GM23248 (cell line): ENCODE results near the gene DCDC2B. TPM values are rescaled to one million over a fixed set of nuclear protein-coding genes. Genes with fewer than 3 reads are reported as not detected.
A peak's percentile ranks its signal among the peaks of the same experiment; 100 is the strongest.

Experiments
- DNase-seq: peaks from one replicate; pipeline ENCODE4 v3.0.0-alpha.2; 2015
- H2AFZ ChIP-seq: fragments of 200-600 bp; sonication (generic); 2 replicates; pipeline ENCODE4 v1.6.1; 2016; ENCODE audit warnings: antibody characterized with exemption
- H3F3A ChIP-seq: fragments of 200-600 bp; sonication (generic); 2 replicates; pipeline ENCODE4 v1.6.1; 2016; ENCODE audit warnings: mild to moderate bottlenecking, antibody characterized with exemption, mixed run types; ENCODE audit not compliant: insufficient read depth
- H3K27ac ChIP-seq: fragments of 200-600 bp; sonication (generic); 2 replicates; pipeline ENCODE4 v1.5.1; 2016; ENCODE audit warnings: mild to moderate bottlenecking
- H3K27me3 ChIP-seq: fragments of 200-600 bp; sonication (generic); replicated peaks from 2 replicates; pipeline ENCODE4 v1.6.1; 2016; ENCODE audit warnings: mild to moderate bottlenecking; ENCODE audit not compliant: insufficient read depth
- H3K36me3 ChIP-seq: fragments of 200-600 bp; sonication (generic); 2 replicates; pipeline ENCODE4 v1.6.1; 2016; ENCODE audit warnings: low read depth, mild to moderate bottlenecking
- H3K4me1 ChIP-seq: fragments of 200-600 bp; sonication (generic); 2 replicates; pipeline ENCODE4 v1.6.1; 2016; ENCODE audit warnings: mild to moderate bottlenecking; ENCODE audit not compliant: insufficient read depth
- H3K4me2 ChIP-seq: fragments of 200-600 bp; sonication (generic); one replicate; pipeline ENCODE4 v1.6.1; 2016; ENCODE audit warnings: mild to moderate bottlenecking; ENCODE audit not compliant: unreplicated experiment
- H3K4me3 ChIP-seq: fragments of 200-600 bp; sonication (generic); 2 replicates; pipeline ENCODE4 v1.5.1; 2016; ENCODE audit warnings: mild to moderate bottlenecking
- H3K79me2 ChIP-seq: fragments of 200-600 bp; sonication (generic); 2 replicates; pipeline ENCODE4 v1.6.1; 2016; ENCODE audit warnings: mild to moderate bottlenecking; ENCODE audit not compliant: insufficient read depth
- H3K9ac ChIP-seq: fragments of 200-600 bp; sonication (generic); 2 replicates; pipeline ENCODE4 v1.6.1; 2016; ENCODE audit warnings: mild to moderate bottlenecking
- H3K9me2 ChIP-seq: fragments of 200-600 bp; sonication (generic); 2 replicates; pipeline ENCODE4 v1.6.1; 2016; ENCODE audit warnings: mixed run types, mild to moderate bottlenecking, moderate library complexity; ENCODE audit not compliant: insufficient read depth
- H3K9me3 ChIP-seq: fragments of 200-600 bp; sonication (generic); one replicate; pipeline ENCODE4 v1.6.1; 2017; ENCODE audit warnings: low read depth
- H4K20me1 ChIP-seq: fragments of 200-600 bp; sonication (generic); 2 replicates; pipeline ENCODE4 v1.6.0; 2016; ENCODE audit not compliant: insufficient read depth
- EZH2 ChIP-seq: fragments of 200-600 bp; sonication (generic); IDR thresholded peaks from 2 replicates; pipeline ENCODE4 v1.6.1; 2018; ENCODE audit warnings: antibody characterized with exemption, mild to moderate bottlenecking; ENCODE audit not compliant: insufficient read depth, poor library complexity, severe bottlenecking
- EZH2phosphoT487 ChIP-seq: fragments of 200-600 bp; sonication (generic); IDR thresholded peaks from 2 replicates; pipeline ENCODE4 v1.6.1; 2018; ENCODE audit warnings: antibody characterized with exemption, moderate library complexity, mild to moderate bottlenecking, low read depth; ENCODE audit not compliant: insufficient read depth
- WGBS, 2 experiments: methylation state at CpG; one replicate each; pipeline ENCODE4 v1.1.6; 2015 to 2017; ENCODE audit warnings: low lambda C conversion rate in 2 of 2, low coverage in 1 of 2; ENCODE audit errors: missing lambda C conversion rate in 2 of 2; 5-methylcytosine and 5-hydroxymethylcytosine counted together
- in situ Hi-C: fragments of 300-500 bp; cut with MboI; formaldehyde crosslinking; loops from 2 replicates; pipeline ENCODE4 v1.15.0; 2020
- polyA plus RNA-seq: library from polyadenylated mRNA; unstranded; fragments of >200 nt; fragmentation: Nextera tagmentation; extraction: Ambion mirVana; gene quantifications from 2 replicates; pipeline ENCODE4 v1.2.1, GENCODE V29; 2016
- total RNA-seq: library from RNA; depleted of rRNA; stranded (reverse); fragments of >200 nt; shearing (Covaris generic); gene quantifications from 2 replicates; pipeline ENCODE4 v1.2.3, GENCODE V29; 2014

DCDC2B gene
- total and polyA plus RNA-seq, 2 experiments from 2014 or later, result 0.21 TPM; not detected in 1

DNA sequence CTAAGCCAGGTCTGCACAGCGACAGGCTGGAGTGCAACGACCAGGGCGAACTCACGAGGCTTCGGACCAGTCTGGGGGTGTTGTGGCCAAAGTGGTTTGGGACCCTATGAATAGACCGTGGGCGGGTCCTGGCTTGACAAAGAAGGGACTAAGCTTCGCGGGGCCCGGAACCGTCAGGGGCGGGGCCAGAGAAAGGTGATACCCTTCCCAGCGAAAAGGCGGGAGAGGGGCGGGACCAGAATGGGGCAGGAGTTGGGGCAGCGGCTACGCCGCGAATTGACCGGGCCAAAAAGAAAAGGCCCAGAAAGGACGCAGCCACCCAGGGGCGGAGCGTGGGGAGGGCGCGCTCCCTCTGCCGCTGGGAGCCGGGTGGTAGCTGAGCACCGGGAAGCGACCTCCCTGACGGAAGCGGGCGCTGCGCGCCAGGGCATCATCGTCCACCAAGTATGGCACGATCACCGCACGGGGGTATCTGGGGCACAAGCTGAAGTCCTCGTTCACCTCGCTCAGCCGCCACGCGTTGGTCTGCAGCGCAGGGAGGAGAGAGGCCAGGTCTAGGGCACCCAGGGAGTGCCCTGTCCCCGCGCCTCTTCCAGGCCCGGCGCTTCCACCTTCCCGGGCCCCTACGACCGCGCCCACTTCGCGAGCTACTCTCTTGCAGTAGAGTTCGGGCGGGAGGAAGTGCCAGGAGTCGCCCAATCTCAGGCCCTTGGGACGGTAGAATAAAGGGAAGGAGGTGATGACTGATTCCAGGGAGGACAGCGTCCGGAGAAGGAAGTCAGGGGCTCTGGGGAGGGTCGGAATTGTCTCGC is 31.5 kb downstream of the DCDC2B start:
- TF ChIP-seq EZH2phosphoT487, result no peak
- TF ChIP-seq EZH2, result no peak
- DNase-seq, result peak; percentile 78
- H3F3A ChIP-seq, result peaks cover 28% of the 10 kb centered on the region

DNA sequence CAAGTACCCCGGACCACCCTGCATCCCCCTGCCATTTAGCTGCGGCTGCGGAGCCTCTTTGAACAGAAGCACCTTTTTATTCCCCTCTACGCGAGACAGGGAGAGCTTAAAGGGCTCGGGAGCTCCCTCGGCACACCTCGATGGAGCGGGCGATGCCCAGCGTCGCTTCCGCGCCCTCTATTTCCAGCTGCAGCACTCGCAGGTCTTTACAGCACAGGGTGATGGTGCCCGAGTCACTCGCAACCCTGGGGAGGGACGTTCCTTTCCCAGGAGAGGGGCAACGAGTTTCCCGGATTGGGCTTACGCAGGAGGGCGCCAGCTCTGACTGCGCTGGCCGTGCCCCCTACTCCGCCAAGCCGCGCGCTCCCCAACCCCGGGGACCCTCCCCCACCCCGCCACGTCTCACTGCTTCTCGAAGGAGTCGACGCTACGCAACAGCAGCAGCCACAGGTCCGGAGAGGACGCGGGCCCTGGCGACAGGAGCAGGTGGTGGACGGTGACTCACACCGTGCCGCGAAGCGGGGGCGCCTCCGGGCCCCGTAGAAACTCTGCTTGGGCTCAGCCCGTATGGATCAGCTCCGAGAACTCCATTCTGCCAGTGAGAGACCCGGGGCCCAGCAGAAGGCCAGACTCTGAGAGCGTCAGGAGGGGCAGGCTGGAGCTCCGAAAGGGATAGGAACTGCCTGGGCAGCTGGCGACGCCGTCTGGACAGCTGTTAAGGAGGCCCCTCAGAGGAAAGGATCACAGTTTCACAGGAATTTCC is 32.3 kb downstream of the DCDC2B start:
- in situ Hi-C loops, result no loop called here

More for the DNA sequence above, 31.5 kb downstream of the DCDC2B start:
- H3K79me2 ChIP-seq, result no peaks in the 10 kb centered on the region
- no peaks in the 10 kb centered on the region for H3K9me3 ChIP-seq
- no peaks in the 10 kb centered on the region for H3K36me3 ChIP-seq
- no peaks in the 10 kb centered on the region for H3K9me2 ChIP-seq
- in situ Hi-C loops, result no loop called here
- peak overlapping the region; percentile 73 for H3K4me3 ChIP-seq
- H3K27me3 ChIP-seq, result no peaks in the 10 kb centered on the region
- peak overlapping the region; percentile 81 for H3K9ac ChIP-seq
- 8 to 10% methylated on average over 52 to 55 of the region's 62 CpGs for WGBS, 2 experiments
- peaks cover 17% of the 10 kb centered on the region for H3K4me1 ChIP-seq
- no peaks in the 10 kb centered on the region for H4K20me1 ChIP-seq
- peak overlapping the region; percentile 57 for H3K27ac ChIP-seq
- H2AFZ ChIP-seq, result peak overlapping the region; percentile 76
- peak overlapping the region; percentile 91 for H3K4me2 ChIP-seq

DNA sequence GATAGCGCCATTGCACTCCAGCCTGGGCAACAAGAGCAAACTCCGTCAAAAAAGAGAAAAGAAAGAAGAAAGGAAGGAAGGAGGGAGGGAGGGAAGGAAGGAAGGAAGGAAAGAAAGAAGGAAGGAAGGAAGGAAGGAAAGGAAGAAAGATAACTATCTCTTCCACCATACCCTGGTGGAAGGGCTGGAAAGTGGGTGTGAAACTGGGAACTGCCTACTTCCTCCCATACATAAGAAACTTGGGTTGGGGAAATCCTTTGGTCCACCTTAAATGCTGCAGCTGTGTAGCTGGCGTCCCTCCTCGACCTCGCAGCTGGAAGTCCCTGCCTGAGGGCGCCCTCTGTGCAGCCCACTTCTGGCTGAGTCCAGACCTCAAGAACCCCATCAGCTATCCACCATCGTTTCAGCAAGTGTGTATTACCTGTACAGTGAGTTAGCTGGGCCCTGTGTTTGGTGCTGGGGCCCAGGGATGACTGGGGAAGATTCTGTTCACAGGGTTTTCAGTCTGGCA is 33.5 kb downstream of the DCDC2B start:
- DNase-seq, result peak; percentile 32
- in situ Hi-C loops, result no loop called here
- Histone ChIP-seq H3K36me3 (no peaks in the 10 kb centered on the region), H3K4me3 (no peak overlapping the region), H3K27me3 (no peaks in the 10 kb centered on the region), H3K27ac (no peak overlapping the region), H3F3A (peaks cover 17% of the 10 kb centered on the region; the same call in 1 of the 2 replicates), H3K9ac (no peak overlapping the region), H3K4me2 (peak overlapping the region; percentile 32), H2AFZ (no peak overlapping the region), H3K9me2 (no peaks in the 10 kb centered on the region), H4K20me1 (no peaks in the 10 kb centered on the region), H3K79me2 (no peaks in the 10 kb centered on the region), H3K9me3 (no peaks in the 10 kb centered on the region), H3K4me1 (peaks cover 20% of the 10 kb centered on the region)
- TF ChIP-seq EZH2 (no peak), EZH2phosphoT487 (no peak)
- WGBS, 2 experiments, result 41 to 44% methylated on average over 7 of the region's 7 CpGs

More for the DNA sequence above, 32.3 kb downstream of the DCDC2B start:
- peak overlapping the region; percentile 76 for H2AFZ ChIP-seq
- peaks cover 22% of the 10 kb centered on the region for H3F3A ChIP-seq
- H3K27ac ChIP-seq, result peak overlapping the region; percentile 57
- peaks cover 16% of the 10 kb centered on the region for H3K4me1 ChIP-seq
- WGBS, 2 experiments, result 1% methylated on average over 50 to 55 of the region's 55 CpGs
- peak overlapping the region; percentile 91 for H3K4me2 ChIP-seq
- no peaks in the 10 kb centered on the region for H3K9me3 ChIP-seq
- peak; percentile 84 for DNase-seq
- H3K4me3 ChIP-seq, result peak overlapping the region; percentile 73
- no peaks in the 10 kb centered on the region for H3K79me2 ChIP-seq
- H3K9ac ChIP-seq, result peak overlapping the region; percentile 81
- no peaks in the 10 kb centered on the region for H4K20me1 ChIP-seq
- H3K36me3 ChIP-seq, result no peaks in the 10 kb centered on the region
- no peaks in the 10 kb centered on the region for H3K27me3 ChIP-seq
- no peak for TF ChIP-seq EZH2
- no peak for TF ChIP-seq EZH2phosphoT487
- H3K9me2 ChIP-seq, result no peaks in the 10 kb centered on the region

DNA sequence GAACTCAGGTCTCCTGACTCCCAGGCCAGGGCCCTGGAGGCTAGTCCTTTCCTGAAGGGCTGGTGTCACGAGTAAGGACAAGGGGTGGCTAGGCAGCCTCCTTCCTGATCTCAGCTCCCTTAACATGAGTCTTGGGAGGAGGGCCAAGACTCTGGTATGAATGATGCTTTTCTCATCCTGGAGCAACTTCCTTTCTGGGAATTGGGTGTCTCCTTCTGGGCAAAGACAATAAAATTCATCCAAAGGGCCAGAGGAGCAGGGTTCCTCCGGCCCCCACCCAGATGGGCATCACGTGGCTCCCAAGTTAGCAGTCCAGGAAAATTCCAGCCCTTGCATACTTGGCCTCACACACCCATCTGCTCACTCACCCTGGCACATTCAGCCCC is 38.0 kb downstream of the DCDC2B start, which contains the start of gene FAM167B:
Gene FAM167B (plus strand): TSS at position 335 of the 386 bp plus-strand sequence. CDS start 200 bp downstream, outside the sequence.
- in situ Hi-C loops, result no loop called here
- H3K4me1 ChIP-seq, result peaks cover 27% of the 10 kb centered on the region
- no peak for TF ChIP-seq EZH2
- no peak for TF ChIP-seq EZH2phosphoT487
- H3K36me3 ChIP-seq, result no peaks in the 10 kb centered on the region
- no peaks in the 10 kb centered on the region for H3K27me3 ChIP-seq
- peak within 1 kb of the TSS; percentile 49 for H3K9ac ChIP-seq
- H4K20me1 ChIP-seq, result no peaks in the 10 kb centered on the region
- peak within 1 kb of the TSS; percentile 66 for H2AFZ ChIP-seq
- H3K9me2 ChIP-seq, result no peaks in the 10 kb centered on the region
- H3K4me2 ChIP-seq, result peak within 1 kb of the TSS; percentile 27
- DNase-seq, result peak; percentile 93
- no peaks in the 10 kb centered on the region for H3K79me2 ChIP-seq
- H3K27ac ChIP-seq, result peak within 1 kb of the TSS; percentile 69
- WGBS, 2 experiments, result 0% methylated on average over 3 of the region's 3 CpGs
- H3K4me3 ChIP-seq, result no peak within 1 kb of the TSS
- peaks cover 11% of the 10 kb centered on the region; the same call in 1 of the 2 replicates for H3F3A ChIP-seq
- H3K9me3 ChIP-seq, result no peaks in the 10 kb centered on the region
